NB4 (cell line): Measurements from ENCODE around the gene RNF19B.

Source experiments
- CTCF ChIP-seq: IDR thresholded peaks from one replicate; pipeline ENCODE4 v1.5.1; 2012; ENCODE audit warnings: low read depth, low read length
- POLR2A ChIP-seq: IDR thresholded peaks from 2 replicates; pipeline ENCODE4 v1.6.1; 2011; ENCODE audit warnings: mild to moderate bottlenecking; ENCODE audit not compliant: insufficient read length; ENCODE audit errors: extremely low read depth

- no peak for TF ChIP-seq CTCF
- no peak for TF ChIP-seq POLR2A
Measured at GRCh38 chr1:32949519-32949918, 15.1 kb downstream of the RNF19B start.
